Middle frontal gyrus (tissue), 1 donor: ENCODE data around the gene GPC6.
"Not testable (repeated sequence)": the region's sequence is repeated elsewhere in the genome, so short reads cannot be mapped to it uniquely, and the experiment has no call there.

Source experiments
- DNase-seq: peaks from one replicate; pipeline ENCODE4 v3.0.0-alpha.2; 2015; ENCODE audit warnings: low spot score; ENCODE audit errors: extremely low spot score

GPC6 gene

DNA sequence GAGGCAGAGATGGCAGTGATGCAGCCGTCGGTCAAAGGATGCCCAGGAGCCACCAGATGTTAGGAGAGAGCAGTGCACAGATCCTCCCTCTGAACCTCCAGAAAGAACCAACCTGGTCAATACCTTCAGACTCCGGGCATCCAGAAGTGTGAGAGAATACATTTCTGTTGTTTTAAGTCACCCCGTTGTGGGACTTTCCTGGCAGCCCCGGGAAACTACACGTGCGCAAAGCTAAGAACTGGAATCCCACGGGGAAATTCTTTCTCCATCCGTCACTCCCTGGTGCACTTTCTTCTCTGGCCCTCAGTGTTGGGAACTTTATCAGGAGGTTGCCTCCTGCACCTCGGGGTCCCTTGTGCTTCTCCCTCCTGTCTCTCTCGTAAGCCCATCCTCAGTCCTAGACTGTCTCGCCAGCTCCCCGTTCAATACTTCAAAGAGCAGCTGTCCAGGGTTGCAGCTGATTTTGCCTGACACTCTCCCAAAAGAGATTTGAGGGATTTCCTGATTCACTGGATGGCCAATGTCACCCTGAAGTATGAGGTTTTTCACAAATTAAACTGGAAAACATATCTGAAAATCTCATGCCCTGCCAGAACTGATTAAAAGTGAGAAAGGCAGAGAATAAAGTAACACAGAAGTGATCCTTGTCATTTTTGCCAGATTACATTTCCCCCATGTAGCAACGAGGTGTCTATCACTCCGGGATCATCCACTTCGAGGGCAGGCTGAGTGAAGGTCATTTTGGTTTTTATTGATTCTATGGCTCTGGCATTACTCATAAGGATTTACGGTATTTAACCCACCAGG, 1116.0 kb downstream of the GPC6 start:
- no peak for DNase-seq

GRCh38 chr13:94343243-94343585, 1116.6 kb downstream of the GPC6 start:
- DNase-seq = no peak

GRCh38 chr13:94343687-94344086, 1117.1 kb downstream of the GPC6 start:
- not testable (repeated sequence) for DNase-seq

DNA sequence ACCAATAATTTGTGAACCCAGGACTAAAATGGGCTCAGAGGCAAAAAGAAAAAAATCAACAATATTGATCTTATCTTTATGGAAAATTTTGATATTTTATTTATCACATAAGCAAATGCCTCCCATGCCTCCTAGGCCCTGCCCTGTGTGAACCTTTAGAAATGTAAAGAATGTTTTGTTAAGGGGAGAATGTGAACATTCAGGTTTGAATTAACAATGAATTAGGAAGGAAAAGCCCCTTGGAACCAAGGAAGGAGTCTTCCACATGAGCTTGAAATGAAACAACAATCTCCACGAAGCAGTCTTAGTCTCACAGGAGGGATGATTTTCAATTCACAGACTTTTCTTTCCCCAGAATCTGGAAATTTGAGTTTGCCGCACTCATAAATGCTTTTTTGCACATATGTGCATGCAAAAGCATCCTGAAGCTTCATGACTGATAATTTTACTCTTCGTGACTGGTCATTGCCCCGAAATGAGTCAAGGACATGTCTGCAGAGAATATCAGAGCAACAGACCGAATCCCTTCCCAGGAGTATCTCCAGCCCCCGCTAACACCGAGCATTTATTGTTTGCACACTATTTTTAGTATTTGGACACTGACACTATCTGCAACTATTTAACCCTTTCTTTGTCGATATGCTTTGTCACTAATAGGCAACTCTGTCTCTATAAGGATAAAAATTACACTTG, 1117.7 kb downstream of the GPC6 start:
- no peak for DNase-seq

- DNase-seq = no peak
Measured at GRCh38 chr13:94345374-94346195, 1119.0 kb downstream of the GPC6 start.

GRCh38 chr13:94346261-94347019, 1119.8 kb downstream of the GPC6 start:
- no peak for DNase-seq

- no peak for DNase-seq
Measured at GRCh38 chr13:94351292-94351990, 1124.8 kb downstream of the GPC6 start.

- DNase-seq = no peak
Measured at GRCh38 chr13:94352057-94352456, 1125.5 kb downstream of the GPC6 start.

DNA sequence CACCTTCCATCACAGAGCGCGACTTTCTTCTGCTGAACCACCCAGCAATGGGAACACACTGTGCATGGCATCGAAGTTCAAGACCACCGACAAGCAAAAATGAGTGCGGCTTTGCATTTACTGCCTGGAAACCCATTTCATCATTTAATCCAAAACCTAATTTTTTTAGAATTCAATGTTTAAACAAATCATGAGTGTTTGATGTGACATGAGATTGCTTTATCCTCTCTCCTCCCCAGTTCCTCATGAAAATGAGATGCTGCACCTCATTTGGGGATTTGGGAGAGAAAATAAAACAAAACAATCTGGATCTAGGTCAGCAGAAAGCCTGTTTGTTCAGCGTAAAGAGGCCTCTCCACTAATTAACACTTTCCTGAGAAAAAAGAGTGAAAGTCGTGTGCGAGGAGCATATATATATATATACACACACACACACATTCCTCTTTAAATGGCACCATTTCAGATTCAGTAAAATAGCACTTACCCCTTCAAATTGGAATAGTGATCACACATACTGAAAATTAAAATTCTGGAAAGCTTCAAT, 1126.6 kb downstream of the GPC6 start:
- DNase-seq = no peak

GRCh38 chr13:94359875-94360274, 1133.3 kb downstream of the GPC6 start:
- no peak for DNase-seq

DNA sequence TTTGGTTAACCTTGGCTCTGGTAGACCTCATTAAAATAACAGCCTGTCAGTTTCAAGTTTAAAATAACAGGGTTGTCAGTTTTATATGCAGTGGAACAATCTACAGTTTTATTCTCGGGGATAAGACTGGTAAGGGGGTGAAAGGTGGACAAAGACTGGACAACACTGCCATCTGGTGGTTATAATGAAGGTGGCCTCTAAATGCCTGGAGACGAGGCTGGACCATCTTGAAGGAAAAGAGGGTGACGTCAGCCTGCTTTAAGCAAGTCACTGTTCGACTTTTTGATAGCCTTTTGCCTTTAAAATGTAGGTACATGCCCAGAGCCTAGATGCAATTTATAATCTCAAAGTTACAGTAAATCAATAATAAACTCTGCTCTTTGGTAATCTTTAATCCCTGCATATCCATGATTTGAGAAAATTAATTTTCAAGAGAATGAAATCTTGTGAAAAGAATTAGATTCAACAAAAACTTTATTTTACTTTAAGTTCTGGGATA, 1135.9 kb downstream of the GPC6 start:
- DNase-seq = peak; percentile 64

DNA sequence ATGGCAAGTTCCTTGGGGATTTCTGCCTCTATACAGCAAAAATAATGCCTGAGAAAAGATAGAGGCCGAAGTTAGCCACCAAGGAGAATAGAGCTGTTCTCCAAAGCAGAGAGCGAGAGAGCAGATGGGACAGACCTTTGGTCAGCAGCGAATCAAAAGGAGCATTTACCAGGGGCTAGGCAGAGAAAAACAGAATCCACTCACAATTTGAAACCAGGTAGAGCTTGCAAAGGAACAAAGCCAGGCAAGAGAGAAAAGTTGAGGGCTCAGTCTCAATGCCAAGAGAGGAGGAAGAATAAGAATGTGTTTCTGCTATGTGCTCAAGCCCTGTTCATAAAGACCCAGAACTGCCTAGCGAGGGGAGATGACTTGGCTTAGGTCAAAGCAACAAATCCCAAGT, 1140.1 kb downstream of the GPC6 start:
- DNase-seq = no peak

GRCh38 chr13:94369972-94370436, 1143.4 kb downstream of the GPC6 start:
- DNase-seq = no peak

- no peak for DNase-seq
Measured at GRCh38 chr13:94371855-94372254, 1145.2 kb downstream of the GPC6 start.

- no peak for DNase-seq
Measured at GRCh38 chr13:94382517-94382916, 1155.9 kb downstream of the GPC6 start.

GRCh38 chr13:94382960-94383359, 1156.4 kb downstream of the GPC6 start:
- no peak for DNase-seq

- no peak for DNase-seq
Measured at GRCh38 chr13:94384231-94384905, 1157.8 kb downstream of the GPC6 start.

GRCh38 chr13:94387047-94387446, 1160.4 kb downstream of the GPC6 start:
- DNase-seq = no peak

DNA sequence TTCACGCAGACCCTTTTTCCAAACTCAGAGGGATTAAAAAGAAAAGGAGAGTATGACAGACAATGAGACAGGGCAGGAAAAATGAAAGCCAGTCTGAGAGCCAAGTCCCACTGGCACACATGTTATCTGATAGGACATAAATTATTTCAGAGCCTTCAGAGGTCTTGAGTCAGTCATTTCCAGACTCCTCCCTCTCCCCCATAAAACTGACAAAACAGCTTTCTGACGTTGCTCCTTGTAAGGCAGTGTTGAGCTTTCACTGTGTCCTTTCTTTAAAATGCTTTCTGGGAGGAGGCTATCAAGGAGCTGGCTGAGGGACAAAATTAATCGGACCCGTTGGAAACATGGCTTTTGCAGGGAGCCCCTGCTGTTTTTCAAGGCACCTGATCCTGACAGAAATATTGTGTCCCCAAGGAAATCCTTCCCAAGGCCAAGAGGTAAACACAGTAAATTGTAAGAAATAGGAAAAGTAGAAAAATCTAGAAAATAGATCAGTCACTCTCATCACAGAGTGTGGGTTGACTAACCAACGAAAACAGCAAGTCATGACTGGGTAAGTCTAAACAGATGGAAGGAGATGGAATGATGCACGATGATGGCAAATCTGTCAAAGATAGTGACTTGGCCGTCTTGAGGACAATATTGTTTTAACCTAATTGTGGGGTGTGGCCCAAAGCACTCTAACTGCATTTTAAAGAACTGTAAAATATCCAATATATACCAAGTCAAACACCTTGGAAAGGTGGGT, 1163.2 kb downstream of the GPC6 start:
- no peak for DNase-seq
